NK-92 (cell line): Measurements from ENCODE around the gene TERT.

Experiments
- DNase-seq: peaks from one replicate; lab custom pipeline; 2025; ENCODE audit not compliant: unreplicated experiment; lab: John Stamatoyannopoulos, UW

The TERT gene

DNA sequence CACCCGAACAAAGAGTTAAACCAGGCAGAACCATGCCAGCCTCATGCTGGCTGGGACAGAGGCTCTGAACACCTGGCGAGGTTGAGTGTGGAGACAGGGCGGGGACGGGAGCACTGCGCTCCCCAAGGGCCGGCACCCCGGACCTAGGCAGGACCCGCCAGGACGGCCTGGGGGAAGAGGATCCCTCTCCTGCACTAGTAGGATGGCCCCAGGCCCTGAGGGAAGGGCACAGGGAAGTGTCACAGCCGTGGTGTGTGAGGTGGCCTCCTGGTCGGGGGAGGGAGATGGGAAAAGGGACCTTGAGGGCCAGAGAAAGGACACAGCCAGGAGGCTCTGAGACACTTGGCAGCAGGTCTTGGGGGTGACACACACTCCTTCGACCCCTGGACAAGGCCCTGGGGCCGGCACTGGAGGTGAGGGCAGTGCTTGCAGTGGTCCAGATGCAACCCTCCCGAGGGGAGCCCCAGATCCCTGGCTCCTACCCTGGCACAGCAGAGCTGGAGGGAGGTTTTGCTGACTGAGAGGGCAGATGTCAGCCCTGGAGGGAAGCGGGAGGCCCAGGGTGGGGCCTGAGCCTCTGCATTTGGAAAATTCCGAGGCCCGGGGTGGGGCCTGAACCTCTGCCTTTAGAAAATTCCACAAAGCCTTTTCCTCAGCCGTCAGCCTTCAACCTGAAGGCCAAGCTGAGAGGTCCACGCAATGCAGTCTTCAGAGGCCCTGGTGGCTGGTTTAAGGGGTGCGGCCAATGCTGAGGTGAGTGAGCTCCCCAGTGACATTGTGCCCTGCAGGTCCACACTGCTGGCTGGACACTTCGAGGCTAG, 24.8 kb upstream of the TERT start:
- DNase-seq, result no peak

DNA sequence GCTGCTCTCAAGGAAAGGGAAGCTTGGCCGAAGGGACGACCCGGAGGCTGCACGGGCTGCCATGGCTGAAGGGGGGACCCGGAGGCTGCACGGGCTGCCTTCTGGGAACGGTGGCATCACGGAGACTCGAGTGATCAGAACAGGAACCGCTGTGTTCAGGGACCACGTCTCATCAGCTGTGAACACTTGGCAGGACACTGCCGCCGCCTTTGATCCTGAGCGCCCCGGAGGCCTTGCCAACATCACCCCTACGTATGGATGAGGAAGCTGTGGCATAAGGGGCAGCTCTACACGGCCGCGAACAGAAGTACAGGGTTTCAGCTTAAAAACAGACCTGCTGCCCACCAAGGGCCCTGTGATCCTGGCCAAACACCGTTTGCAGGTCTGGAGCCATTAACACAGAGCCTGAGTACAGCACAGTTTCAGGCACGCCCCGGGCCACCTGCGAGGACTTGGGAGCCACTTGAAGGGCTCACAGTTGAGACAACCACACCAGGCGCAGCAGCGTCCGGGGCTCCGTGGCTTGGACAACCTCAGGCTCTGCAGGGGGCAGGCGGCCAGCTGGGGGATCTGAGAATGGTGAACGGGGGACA, 23.9 kb upstream of the TERT start:
- DNase-seq, result no peak

DNA sequence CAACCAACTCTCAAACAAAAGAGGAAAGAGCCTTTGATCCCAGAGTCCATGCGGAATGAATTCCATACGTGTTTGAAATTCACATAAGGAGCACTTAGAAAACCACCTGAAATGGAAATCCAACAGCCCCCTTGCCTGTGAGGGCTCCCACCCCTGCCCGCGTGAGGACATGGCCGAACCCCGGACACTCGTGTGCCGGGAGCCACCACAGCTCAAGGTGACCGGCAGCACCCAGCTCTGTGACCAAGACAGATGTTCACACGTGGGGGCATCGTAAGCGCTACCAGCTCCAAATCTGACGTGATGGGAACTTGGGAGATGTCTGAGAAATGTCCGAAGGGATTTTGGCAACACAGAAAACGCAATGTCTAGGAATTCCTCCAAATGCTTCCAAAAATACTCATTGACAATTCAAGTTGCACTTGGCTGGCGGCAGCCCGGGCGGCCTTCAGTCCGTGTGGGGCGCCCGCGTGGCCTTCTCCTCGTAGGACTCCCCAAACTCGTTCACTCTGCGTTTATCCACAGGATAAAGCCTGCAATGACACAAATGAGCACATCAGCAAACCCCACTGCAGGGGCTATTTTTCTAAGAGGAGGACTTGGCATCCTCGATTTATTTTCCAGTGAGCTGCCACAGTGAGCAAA, 23.2 kb upstream of the TERT start:
- DNase-seq, result no peak

DNA sequence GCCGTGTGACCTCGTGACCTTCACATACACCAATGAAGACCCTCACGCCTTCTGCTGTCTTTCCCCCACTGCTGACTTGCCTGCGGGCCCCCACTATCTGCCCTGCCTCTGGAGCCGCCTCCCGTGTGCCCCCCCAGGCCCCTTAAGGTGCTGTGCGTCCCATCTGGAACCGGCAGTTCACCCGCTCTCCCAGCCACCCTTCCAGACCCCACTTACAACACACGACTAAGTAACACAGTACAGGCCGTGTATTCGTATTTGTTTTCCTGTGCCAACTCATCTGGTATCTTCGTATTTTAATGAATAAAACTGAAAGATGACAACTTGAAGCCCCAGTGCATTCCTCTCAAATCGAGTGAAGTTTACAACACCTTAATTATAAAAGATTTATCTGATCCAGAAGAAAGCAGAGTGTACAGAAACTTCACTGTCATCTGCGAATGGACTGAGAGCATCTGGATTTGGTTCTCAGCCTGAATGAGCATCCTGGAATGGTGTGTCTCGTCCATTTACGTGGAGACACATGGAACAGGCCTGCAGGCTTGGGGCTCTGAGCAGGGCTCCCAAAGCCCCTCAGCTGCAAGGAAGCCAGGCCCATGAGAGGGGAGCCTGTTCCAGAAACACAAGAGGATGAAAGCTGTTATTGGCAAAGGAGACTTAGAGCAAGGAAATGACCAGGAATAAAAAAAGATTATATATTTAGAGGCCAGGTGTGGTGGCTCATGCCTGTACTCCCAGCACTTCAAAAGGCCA, 21.9 kb upstream of the TERT start:
- DNase-seq, result no peak

DNA sequence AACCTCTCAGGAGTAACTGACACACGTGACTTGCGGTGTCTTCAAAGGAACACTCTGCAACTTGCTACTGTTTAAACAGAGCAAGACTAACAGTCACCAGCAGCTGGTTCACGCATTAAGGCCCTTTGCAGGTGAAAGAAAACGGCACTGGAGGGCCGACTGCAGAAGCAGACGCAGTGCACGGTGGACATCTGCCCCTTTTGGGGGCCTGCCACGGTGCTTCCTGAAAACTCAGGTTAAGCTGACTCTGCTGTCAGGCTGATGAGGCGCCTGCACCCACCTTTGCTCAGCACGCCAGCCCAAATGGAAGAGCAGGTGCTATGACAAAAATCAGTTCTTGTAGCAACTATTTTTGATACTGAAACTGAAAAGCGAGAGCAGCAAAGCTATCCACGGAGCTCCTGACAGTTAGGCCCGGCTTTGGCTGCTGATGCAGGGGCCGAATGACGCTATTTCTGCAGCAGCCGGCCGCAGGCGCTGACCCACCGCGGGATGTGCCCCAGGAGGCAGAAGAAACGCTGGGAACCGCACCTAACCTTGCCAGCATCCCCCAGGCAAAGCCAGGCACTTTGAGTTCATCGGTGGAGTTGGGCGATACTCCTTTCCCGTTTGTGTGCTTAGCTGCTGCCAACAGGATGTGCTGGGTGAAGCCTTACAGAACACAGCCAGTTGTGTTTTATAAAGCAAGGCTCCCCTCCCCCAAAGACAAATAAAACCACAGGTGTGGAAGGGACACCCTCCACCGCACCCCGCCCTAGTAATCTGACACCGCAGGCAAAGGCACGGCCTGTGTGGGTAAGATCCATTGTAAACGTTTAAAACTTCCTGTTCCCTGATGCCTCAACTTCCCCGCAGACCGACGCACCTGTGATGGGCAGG, 21.1 kb upstream of the TERT start:
- no peak for DNase-seq

DNA sequence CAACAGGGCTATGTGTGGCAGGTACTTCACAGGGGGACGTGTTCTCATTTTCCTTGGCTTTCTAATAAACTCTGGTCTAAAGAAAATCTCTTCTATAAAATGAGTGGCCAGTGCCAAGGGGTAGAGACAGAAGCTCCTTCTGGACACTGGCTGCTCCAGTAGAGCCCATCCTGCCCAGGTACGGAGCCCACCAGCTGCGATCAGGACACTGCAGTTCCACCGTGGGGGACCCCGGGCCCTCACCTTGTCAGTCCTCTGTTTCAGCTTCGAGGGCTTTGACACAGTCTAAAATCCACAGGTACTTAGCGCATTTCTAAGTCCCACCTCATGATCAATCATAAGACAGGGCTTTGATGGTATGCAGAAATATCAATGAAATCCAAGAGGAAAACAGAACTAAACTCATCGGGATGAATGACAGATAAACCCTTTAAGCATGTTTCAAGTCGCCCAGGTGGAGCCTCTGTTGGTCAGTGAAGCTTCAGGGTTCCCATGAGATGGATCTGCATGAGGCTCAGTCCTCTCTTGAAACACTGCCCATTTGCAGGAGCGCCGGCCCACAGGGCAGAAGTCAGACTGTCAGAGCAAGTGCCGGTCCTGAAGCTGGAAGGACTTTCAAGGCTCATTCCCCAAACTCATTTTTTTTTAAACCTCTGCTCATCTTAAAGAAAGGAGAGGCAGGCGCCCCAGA, 20.3 kb upstream of the TERT start:
- no peak for DNase-seq

DNA sequence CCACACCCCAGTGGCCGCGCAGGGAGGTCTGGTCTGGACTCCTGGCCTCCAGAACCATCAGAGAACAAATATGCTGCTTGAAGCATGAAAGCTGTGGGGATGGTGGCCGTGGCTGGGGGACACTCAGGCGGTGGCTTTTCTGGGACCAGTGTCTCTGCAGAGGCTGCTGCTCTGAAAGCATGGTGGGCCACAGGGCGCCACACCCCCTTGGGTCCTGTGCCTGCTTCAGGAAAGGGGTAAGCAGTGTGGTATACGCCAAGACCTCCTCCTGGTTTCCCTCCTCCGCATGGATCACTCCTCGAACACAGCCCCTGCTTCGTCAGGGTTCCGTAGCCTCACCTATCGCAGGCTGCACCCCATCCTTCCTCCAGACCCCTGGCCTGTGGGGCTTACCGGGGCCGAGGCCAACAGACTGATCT, 19.7 kb upstream of the TERT start:
- DNase-seq, result no peak

DNA sequence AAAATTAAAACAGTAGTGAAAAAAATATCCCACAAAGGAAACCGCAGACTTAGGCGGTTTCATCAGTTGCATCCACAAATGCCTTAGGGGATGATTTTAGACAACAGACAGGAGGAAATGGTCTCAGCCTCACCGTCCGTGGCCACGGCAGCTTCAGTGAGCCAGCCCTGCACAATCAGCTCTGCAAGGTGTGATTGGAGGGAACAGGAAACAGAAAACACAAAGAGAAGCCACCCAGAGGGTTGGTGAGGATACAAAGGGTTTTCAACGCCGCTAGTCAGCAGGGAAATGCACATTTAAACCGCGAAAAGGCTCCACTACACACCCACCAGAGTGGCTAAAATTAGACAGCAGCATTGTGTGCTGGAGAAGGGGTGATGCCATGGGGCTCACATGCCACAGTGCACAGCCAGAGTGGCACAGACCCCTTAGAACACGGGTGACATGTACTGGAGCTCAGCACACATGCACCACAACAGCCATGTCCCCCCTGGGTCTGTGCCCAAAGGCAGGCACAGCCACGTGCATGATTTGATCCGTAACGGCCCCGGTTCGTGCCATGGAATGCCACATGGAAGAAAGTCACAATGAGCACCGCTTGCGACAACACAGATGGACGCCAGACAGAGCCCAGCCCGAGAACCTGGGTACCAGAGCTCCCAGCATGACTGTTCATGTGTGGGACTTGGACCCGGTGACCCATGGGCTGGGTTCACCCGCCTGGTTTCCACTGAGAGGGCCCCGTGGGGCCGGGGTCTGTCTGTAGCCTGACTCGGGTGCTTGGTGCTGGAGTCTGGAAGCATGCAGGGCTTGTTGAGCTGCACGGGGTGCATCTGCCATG, 18.3 kb upstream of the TERT start:
- peak; percentile 33 for DNase-seq

DNA sequence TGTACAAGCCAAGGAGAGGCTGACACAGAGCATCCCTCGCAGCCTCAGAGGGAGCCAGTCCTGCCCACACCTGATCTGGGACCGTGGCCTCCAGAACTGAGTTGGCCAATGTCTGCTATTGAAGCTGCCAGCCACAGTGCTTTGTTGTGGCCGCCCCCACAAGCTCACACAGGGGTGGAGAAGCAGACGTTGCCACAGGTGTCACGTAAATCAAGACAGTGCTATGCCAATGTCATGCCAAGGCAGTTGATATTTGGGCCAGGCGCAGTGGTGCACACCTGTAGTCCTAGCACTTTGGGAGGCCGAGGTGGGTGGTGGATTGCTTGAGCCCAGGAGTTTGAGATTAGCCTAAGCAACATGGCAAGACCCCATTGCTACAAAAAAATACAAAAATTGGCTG, 17.3 kb upstream of the TERT start:
- DNase-seq, result no peak

DNA sequence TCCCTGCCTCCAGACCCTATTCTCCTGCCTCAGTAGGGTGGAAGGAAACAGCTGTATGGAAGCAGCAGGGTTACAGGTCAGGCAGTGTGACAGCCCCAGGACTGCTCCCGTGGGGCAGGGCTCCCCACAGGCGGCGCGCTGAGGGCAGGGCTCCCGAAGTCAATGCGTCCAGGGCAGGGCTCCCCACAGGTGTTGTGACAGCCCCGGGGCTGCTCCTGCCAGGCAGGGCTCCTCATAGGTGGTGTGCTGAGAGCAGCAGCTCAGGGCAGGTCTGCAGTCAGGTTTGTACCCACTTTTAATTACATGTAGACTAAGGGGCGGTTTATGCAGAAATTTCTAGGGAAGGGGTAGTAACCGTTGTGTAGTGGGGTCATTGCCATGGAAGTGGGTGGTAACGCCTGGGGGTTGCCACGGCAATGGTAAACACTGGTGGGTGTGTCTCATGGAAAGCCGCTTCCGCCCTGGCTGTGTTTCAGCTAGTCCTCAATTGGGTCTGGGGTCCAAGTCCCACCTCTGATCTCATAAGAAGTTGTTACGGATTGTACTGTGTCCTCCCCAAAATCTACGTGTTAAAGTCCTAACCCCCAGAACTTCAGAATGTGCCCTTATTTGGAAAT, 16.7 kb upstream of the TERT start:
- DNase-seq, result no peak

DNA sequence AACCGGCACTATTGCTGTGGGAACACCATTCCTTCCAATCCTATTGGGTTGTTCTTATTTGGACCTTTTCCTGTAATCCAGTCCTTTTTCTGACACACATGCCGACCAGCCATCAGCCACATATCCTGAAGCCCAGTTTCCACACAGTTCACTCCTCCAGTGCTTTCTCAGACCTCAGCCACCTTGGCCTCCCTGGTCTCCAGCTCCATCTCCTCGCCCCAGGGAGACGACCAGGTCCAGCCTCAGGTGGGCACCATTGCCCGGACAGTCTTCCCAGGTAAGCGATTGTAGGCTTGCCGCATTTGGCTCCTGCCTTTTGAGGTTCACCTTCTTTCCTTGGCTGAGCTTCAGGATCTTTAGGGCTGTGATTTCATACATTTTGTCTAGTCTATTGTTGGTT, 15.2 kb upstream of the TERT start:
- DNase-seq, result no peak

DNA sequence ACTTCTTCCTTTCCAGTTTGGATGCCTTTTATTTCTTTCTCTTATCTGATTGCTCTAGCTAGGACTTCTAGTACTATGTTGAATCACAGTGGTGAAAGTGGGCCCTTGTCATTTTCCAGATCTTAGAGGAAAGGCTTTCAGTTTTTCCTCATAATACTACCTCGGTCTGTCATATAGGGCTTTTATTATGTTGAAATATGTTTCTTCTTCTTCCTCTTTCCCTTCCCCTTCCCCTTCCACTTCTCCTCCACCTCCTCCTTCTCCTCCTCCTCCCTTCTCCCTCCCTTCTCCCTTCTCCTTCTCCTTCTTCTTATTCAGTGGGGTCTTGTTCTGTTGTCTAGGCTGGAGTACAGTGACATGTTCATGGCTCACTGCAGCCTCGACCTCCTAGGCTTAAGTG, 9.2 kb upstream of the TERT start:
- no peak for DNase-seq

DNA sequence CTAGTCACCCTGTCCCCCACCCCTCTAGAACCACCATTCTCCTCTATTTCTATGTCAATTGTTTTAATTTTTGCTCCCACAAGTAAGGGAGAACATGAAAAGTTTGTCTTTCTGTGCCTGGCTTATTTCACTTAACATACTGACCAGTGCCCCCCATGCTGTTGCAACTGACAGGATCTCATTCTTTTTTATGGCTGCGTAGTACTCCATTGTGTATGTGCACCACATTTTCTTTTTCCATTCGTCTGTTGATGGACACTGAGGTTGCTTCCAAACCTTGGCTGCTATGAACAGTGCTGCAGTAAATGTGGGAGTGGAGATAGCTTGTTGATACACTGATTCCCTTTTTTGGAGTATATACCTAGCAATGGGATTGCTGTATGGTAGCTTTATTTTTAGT, 7.4 kb upstream of the TERT start:
- DNase-seq, result no peak

DNA sequence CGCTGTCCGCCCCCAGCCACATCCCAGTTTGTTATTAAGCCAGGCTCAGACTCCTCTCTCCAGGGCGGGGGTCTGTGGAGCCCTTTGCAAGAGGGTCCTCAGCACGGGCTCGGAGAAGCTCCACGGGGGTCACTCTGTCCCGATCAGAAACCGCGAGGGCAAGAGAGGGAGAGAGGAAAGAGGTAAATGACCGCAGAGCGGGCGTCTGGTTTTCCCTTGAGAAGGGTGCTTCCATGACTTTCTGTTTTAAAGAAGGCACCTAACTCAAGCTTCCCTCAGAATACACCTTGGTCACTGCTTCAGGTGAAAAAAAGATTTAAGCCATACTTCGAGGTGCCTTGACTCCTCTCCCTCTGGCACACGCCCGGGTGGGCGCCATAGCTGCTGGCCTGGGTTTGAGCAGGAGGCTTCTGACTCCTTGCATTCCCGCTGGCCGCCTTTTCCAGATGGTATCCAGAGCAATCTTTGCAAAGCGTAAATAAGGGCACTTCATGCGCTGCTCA, 5.8 kb upstream of the TERT start:
- no peak for DNase-seq

DNA sequence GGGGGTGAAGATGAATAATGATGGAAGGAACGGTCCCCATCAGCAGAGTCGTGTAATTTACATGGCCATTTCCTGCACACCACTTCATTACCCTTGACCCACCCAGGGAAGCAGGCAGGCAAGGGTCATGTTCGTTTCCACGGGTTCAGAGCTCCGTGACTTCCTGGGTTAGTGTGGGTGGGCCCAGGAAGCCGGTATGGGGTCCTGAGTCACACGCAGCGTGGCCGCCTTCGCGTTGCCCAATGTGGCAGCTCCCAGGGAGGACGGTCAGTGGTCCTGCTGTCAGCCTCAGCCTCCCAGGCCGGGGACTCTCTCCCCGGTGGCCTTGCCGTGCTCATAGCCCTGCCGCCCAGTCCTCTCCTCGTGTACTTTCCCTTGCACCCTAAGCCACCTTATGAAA, 5.1 kb upstream of the TERT start:
- DNase-seq, result no peak

DNA sequence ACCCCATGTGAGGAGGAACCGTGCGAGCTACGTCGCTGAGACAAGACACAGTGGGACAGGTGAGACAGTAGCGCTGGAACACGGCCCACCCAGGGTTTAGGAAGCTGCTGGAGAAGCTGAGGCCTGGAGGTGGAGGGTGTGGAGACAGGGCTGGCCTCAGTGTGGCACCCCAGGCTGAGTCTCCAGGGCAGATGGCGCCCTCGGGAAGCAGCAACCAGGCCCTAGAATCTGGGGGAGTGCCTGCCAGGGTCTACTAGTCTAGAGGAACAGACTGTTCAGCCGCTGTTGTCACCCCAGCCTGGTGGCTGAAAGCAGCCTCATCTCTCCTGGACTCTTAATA, 4.6 kb upstream of the TERT start:
- DNase-seq, result no peak

DNA sequence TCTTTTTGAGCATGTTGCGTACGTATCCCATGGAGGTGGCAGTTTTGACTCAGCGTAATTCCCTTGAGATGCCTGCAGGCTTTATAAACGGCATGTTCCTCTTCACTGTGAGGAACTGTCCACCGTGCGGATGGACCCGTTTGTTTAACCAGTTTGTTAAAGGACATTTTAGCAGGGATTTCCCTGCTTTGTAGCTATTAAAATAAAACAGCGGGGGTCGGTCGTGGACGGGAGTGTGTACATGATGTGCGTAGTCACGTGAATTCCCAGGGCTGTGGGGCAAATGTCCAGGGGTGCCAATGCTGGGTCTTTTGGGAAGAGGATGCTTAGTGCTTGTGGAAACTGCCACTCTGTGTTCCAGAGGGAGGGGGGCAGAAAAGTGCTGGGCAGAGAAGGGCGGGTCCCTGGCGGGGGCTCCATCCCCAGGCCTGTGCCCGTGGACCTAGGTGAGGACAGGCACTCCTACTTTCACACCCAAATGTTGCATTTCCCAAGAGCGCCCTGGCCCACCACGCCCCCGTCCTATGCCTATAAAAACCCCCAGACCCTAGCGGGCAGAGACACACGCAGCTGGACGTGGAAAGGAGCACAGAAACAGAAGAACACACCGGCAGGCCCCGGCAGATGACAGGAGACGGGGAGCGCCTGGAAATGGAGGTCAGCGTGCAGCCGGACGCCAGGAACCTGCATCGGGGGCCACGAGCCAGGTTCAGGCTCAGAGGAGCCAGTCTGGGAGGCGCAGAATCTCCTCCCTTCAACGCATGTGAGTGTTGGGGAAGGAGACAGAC, 4.0 kb upstream of the TERT start:
- no peak for DNase-seq

DNA sequence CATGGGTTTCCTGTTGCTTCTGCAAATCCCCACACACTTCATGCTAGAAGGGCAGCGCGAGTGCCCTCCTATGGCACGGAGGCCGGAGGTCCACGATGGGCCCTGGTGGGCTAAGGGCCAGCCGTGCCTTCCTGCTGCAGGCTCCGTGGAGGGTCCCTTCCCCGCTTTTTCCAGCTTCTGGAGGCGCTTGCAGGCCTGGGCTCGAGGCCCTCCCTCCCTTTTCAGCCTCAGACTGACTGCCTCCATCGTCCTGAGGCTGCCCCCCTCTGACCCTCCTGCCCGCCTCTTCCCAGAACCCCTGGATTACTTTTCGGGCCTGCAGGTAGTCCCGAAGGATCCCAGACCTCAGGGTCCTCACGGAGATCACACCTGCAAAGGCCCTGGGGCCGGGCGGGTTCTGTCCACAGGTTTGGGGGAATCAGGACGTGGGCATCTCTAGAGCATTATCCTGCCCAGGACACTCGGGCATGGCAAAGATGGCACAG, 3.2 kb upstream of the TERT start:
- no peak for DNase-seq
